Measurements from ENCODE around the gene CDYL.

- TF ChIP-seq, protein P1, sequence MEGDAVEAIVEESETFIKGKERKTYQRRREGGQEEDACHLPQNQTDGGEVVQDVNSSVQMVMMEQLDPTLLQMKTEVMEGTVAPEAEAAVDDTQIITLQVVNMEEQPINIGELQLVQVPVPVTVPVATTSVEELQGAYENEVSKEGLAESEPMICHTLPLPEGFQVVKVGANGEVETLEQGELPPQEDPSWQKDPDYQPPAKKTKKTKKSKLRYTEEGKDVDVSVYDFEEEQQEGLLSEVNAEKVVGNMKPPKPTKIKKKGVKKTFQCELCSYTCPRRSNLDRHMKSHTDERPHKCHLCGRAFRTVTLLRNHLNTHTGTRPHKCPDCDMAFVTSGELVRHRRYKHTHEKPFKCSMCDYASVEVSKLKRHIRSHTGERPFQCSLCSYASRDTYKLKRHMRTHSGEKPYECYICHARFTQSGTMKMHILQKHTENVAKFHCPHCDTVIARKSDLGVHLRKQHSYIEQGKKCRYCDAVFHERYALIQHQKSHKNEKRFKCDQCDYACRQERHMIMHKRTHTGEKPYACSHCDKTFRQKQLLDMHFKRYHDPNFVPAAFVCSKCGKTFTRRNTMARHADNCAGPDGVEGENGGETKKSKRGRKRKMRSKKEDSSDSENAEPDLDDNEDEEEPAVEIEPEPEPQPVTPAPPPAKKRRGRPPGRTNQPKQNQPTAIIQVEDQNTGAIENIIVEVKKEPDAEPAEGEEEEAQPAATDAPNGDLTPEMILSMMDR (IDR thresholded peaks at IDR 0.05), result no peak
- TF ChIP-seq POLR2A (IDR thresholded peaks at IDR 0.05) (no peak), EP300 (IDR thresholded peaks at IDR 0.05) (no peak)
Observed at GRCh38 chr6:4924661-4925271, 148.6 kb downstream of the CDYL start.

All from suprapubic skin (tissue), 3 donors.